Nephron progenitor cell (in vitro differentiated cells): Measurements from ENCODE around the gene LY6G5B.

ENCODE experiments used
- DNase-seq: peaks from one replicate; pipeline ENCODE4 v3.0.0; 2021
- H3K27ac Mint-ChIP-seq: 2 replicates; pipeline ENCODE4 v1.8.0; 2021; ENCODE audit warnings: mild to moderate bottlenecking, moderate library complexity, mixed read lengths
- H3K27me3 Mint-ChIP-seq: 2 replicates; pipeline ENCODE4 v1.8.0; 2021; ENCODE audit warnings: mild to moderate bottlenecking, low read depth, mixed read lengths; ENCODE audit not compliant: poor library complexity
- H3K36me3 Mint-ChIP-seq: 2 replicates; pipeline ENCODE4 v1.8.0; 2021; ENCODE audit warnings: low read depth, mixed read lengths
- H3K4me1 Mint-ChIP-seq: 2 replicates; pipeline ENCODE4 v1.8.0; 2021; ENCODE audit warnings: mixed read lengths
- H3K4me3 Mint-ChIP-seq: 2 replicates; pipeline ENCODE4 v1.8.0; 2021; ENCODE audit warnings: mild to moderate bottlenecking, moderate library complexity, mixed read lengths
- H3K9me3 Mint-ChIP-seq: 2 replicates; pipeline ENCODE4 v1.8.0; 2021; ENCODE audit warnings: mild to moderate bottlenecking, moderate library complexity, mixed read lengths
- CTCF ChIP-seq: fragments of 200-600 bp; sonication (generic); IDR thresholded peaks from 2 replicates; pipeline ENCODE4 v1.5.0; 2021; ENCODE audit warnings: antibody characterized with exemption

Gene LY6G5B

GRCh38 chr6:31713991-31714684 is 44.4 kb downstream of the LY6G5B start:
- Mint-ChIP-seq H3K36me3 (no peaks in the 10 kb centered on the region), H3K4me1 (peaks cover 76% of the 10 kb centered on the region), H3K27me3 (no peaks in the 10 kb centered on the region), H3K9me3 (no peaks in the 10 kb centered on the region), H3K27ac (peak overlapping the region; percentile 98), H3K4me3 (peak overlapping the region; percentile 68)
- peak; percentile 23 for DNase-seq
- no peak for TF ChIP-seq CTCF

DNA sequence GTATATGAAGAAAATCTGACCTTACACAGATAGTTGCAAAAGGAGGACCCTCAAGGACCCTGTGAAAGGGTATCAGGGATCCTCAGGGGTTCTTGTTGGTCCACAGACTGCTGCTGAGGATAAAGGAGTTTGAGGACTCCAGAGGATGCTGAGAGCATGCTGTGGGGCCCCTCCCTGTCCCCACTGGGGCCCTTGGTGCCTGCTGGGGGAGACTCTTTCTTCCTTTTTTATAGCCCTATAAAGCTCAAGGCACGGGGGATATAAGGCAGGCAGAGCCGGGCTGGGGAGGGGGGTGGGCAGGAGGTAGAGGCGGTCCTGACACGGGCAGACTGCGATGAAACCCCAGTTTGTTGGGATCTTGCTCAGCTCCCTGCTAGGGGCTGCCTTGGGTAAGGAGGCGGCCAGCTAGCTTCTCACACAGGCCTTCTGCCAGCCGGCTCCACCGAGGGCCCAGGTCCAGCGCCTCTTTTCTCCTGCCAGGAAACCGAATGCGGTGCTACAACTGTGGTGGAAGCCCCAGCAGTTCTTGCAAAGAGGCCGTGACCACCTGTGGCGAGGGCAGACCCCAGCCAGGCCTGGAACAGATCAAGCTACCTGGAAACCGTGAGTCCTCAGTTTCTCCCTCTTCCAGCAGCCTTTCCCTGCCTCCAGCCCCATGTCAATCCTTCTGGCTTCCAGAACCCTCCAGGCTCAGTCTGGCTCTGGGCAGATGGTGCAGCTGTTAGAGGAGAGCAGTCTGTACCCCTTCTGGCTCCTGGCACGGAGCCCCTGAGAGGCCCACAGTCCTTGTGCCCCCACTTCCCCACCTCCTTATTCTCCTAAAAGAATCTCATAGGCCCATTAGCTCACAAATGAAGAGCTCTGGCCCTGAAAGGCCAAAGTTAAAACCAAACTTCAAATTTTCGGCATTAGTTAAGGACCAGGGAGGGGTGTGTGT is 45.5 kb downstream of the LY6G5B start, which contains the start of gene LY6G6D:
Gene LY6G6D (plus strand): TSS at position 327 of the 937 bp plus-strand sequence. CDS start 8 bp downstream, at position 335.
- TF ChIP-seq CTCF = no peak
- peak within 1 kb of the TSS; percentile 98 for H3K27ac Mint-ChIP-seq
- no peaks in the 10 kb centered on the region for H3K36me3 Mint-ChIP-seq
- peak within 1 kb of the TSS; percentile 68 for H3K4me3 Mint-ChIP-seq
- H3K9me3 Mint-ChIP-seq = no peaks in the 10 kb centered on the region
- no peaks in the 10 kb centered on the region for H3K27me3 Mint-ChIP-seq
- peaks cover 74% of the 10 kb centered on the region for H3K4me1 Mint-ChIP-seq
- DNase-seq = peak; percentile 17

GRCh38 chr6:31717499-31718222 is 47.9 kb downstream of the LY6G5B start:
- H3K4me3 Mint-ChIP-seq = no peak overlapping the region
- DNase-seq = peak; percentile 29
- H3K27ac Mint-ChIP-seq = no peak overlapping the region
- no peak for TF ChIP-seq CTCF
- H3K4me1 Mint-ChIP-seq = peaks cover 51% of the 10 kb centered on the region
- H3K27me3 Mint-ChIP-seq = no peaks in the 10 kb centered on the region
- no peaks in the 10 kb centered on the region for H3K9me3 Mint-ChIP-seq
- H3K36me3 Mint-ChIP-seq = no peaks in the 10 kb centered on the region

GRCh38 chr6:31718265-31718664 is 48.5 kb downstream of the LY6G5B start:
- H3K4me3 Mint-ChIP-seq = no peak overlapping the region
- no peaks in the 10 kb centered on the region for H3K27me3 Mint-ChIP-seq
- DNase-seq = no peak
- H3K27ac Mint-ChIP-seq = no peak overlapping the region
- H3K36me3 Mint-ChIP-seq = no peaks in the 10 kb centered on the region
- no peak for TF ChIP-seq CTCF
- H3K9me3 Mint-ChIP-seq = no peaks in the 10 kb centered on the region
- H3K4me1 Mint-ChIP-seq = peaks cover 45% of the 10 kb centered on the region

GRCh38 chr6:31719001-31719400 is 49.2 kb downstream of the LY6G5B start:
- Mint-ChIP-seq H3K9me3 (no peaks in the 10 kb centered on the region), H3K36me3 (peaks cover 2% of the 10 kb centered on the region), H3K27ac (peak overlapping the region; percentile 3), H3K27me3 (no peaks in the 10 kb centered on the region), H3K4me3 (no peak overlapping the region), H3K4me1 (peaks cover 40% of the 10 kb centered on the region)
- DNase-seq = no peak
- no peak for TF ChIP-seq CTCF
